CD4-positive, CD25-positive, alpha-beta regulatory T cell (primary cell): ENCODE results near the gene NUPR1. TPM values are rescaled to one million over a fixed set of nuclear protein-coding genes. Genes with fewer than 3 reads are reported as not detected.

Source experiments
- polyA plus RNA-seq, 4 donors: library from polyadenylated mRNA; unstranded; fragments of 300-500 nt; fragmentation: Illumina TruSeq; gene quantifications; one replicate each; pipeline ENCODE4 v1.2.3, GENCODE V29; 2021
- total RNA-seq: library from RNA; stranded (reverse); gene quantifications from one replicate; pipeline ENCODE4 v1.2.3, GENCODE V29; 2022

The NUPR1 gene
- total and polyA plus RNA-seq, 5 donors from 2014 or later: not detected

Other genes with a start within 250 kb of the NUPR1 start
- gene SBK1, start 246.4 kb downstream of the NUPR1 start, total RNA-seq: 20.2 TPM
- gene SBK1, start 246.4 kb downstream of the NUPR1 start, polyA plus RNA-seq: 1 to 10 TPM; 2.0 to 4.9 (median 3.1) TPM
- 3.0 TPM for gene NPIPB6, start 175.5 kb downstream of the NUPR1 start, total RNA-seq
- gene NPIPB6, start 175.5 kb downstream of the NUPR1 start, polyA plus RNA-seq: under 1 TPM in 2 of 4 donors, not detected in 2; 0.13 to 0.42 TPM
- 49.6 TPM for gene EIF3CL, start 135.1 kb downstream of the NUPR1 start, total RNA-seq
- 10 to 100 TPM; 14.5 to 44.2 (median 23.3) TPM for gene EIF3CL, start 135.1 kb downstream of the NUPR1 start, polyA plus RNA-seq
- not detected for gene NPIPB7, start 66.6 kb downstream of the NUPR1 start, total RNA-seq
- gene NPIPB7, start 66.6 kb downstream of the NUPR1 start, polyA plus RNA-seq: not detected
- 55.2 TPM for gene CLN3, start 46.9 kb downstream of the NUPR1 start, total RNA-seq
- 10 to 100 TPM; 24.8 to 39.3 (median 30.7) TPM for gene CLN3, start 46.9 kb downstream of the NUPR1 start, polyA plus RNA-seq
- 6.8 TPM for gene APOBR, start 44.3 kb downstream of the NUPR1 start, total RNA-seq
- gene APOBR, start 44.3 kb downstream of the NUPR1 start, polyA plus RNA-seq: under 1 TPM; 0.11 to 0.72 (median 0.21) TPM
- not detected for gene IL27, start 32.1 kb downstream of the NUPR1 start, total RNA-seq
- gene IL27, start 32.1 kb downstream of the NUPR1 start, polyA plus RNA-seq: not detected
- gene SGF29, start 14.9 kb upstream of the NUPR1 start, total RNA-seq: 49.5 TPM
- 10 to 100 TPM; 43.4 to 97.5 (median 70.5) TPM for gene SGF29, start 14.9 kb upstream of the NUPR1 start, polyA plus RNA-seq
- 0.39 TPM for gene SULT1A2, start 58.1 kb upstream of the NUPR1 start, total RNA-seq
- gene SULT1A2, start 58.1 kb upstream of the NUPR1 start, polyA plus RNA-seq: not detected
- 8.6 TPM for gene SULT1A1, start 71.1 kb upstream of the NUPR1 start, total RNA-seq
- 10 to 100 TPM in 2 of 4 donors, 1 to 10 TPM in 2; 6.4 to 19.2 (median 10.2) TPM for gene SULT1A1, start 71.1 kb upstream of the NUPR1 start, polyA plus RNA-seq
- 1.1 TPM for gene NPIPB8, start 99.1 kb upstream of the NUPR1 start, total RNA-seq
- gene NPIPB8, start 99.1 kb upstream of the NUPR1 start, polyA plus RNA-seq: not detected
- 182 TPM for gene EIF3C, start 172.5 kb upstream of the NUPR1 start, total RNA-seq
- 100 to 1,000 TPM; 131 to 214 (median 178) TPM for gene EIF3C, start 172.5 kb upstream of the NUPR1 start, polyA plus RNA-seq
- 5.8 TPM for gene NPIPB9, start 212.8 kb upstream of the NUPR1 start, total RNA-seq
- gene NPIPB9, start 212.8 kb upstream of the NUPR1 start, polyA plus RNA-seq: under 1 TPM in 2 of 4 donors, not detected in 2; 0.20 to 0.23 TPM